Tibial artery (tissue), 4 donors: ENCODE measurements around the gene OMP.

Experiments
- DNase-seq, 2 donors: peaks; one replicate each; pipeline ENCODE4 v3.0.0-alpha.2; 2019
- H3K27ac ChIP-seq, 2 donors: fragments of 200-600 bp; sonication (generic) in 1 of 2; 1 replicate in 1 of 2; 2 replicates in 1 of 2; pipeline ENCODE4 v1.5.1; 2018 to 2019; ENCODE audit warnings: mild to moderate bottlenecking in 1 of 2
- H3K27me3 ChIP-seq, 2 donors: fragments of 200-600 bp; sonication (generic) in 1 of 2; one replicate each; pipeline versions ENCODE4 v1.5.1 to v1.6.0; 2016 to 2019
- H3K36me3 ChIP-seq, 3 donors: fragments of 200-600 bp; sonication (generic) in 2 of 3; one replicate each; pipeline ENCODE4 v1.5.1; 2016 to 2019; ENCODE audit warnings: mild to moderate bottlenecking in 2 of 3
- H3K4me1 ChIP-seq, 4 donors: fragments of 200-600 bp; sonication (generic) in 2 of 4; 1 replicate in 3 of 4; 2 replicates in 1 of 4; pipeline ENCODE4 v1.5.1; 2016 to 2019
- H3K4me3 ChIP-seq, 2 donors: fragments of 200-600 bp; sonication (generic) in 1 of 2; 1 replicate in 1 of 2; 2 replicates in 1 of 2; pipeline ENCODE4 v1.5.1; 2018 to 2019; ENCODE audit warnings: mild to moderate bottlenecking in 2 of 2
- H3K9me3 ChIP-seq, 3 donors: fragments of 200-600 bp; sonication (generic) in 1 of 3; one replicate each; pipeline ENCODE4 v1.5.1; 2016 to 2019
- CTCF ChIP-seq, 2 experiments: fragments of 200-600 bp in 1 of 2; fragments of 450-650 bp in 1 of 2; IDR thresholded peaks; one replicate each; pipeline ENCODE4 v1.5.1; 2017 to 2019; ENCODE audit warnings: antibody characterized with exemption in 2 of 2, mild to moderate bottlenecking in 1 of 2, moderate library complexity in 1 of 2
- intact Hi-C: fragments of 100-400 bp; cut with DNase I; formaldehyde crosslinking; loops from one replicate; pipeline ENCODE4 v1.15.0; 2023; ENCODE audit warnings: low total_unique reads

The OMP gene

GRCh38 chr11:77124041-77124440 lies 21.4 kb downstream of the OMP start:
- peaks cover 0 to 51% (median 29%) of the 10 kb centered on the region in 3 donors for H3K36me3 ChIP-seq
- H3K9me3 ChIP-seq = no peaks in the 10 kb centered on the region
- no peak overlapping the region for H3K4me3 ChIP-seq
- intact Hi-C loops = no loop called here
- TF ChIP-seq CTCF (IDR thresholded peaks at IDR 0.05) = no peak
- H3K4me1 ChIP-seq = peaks cover 0 to 22% (median 18%) of the 10 kb centered on the region in 4 donors
- DNase-seq = no peak
- H3K27ac ChIP-seq = no peak overlapping the region
- H3K27me3 ChIP-seq = no peaks in the 10 kb centered on the region

- intact Hi-C loops = no loop called here
- TF ChIP-seq CTCF (IDR thresholded peaks at IDR 0.05) = no peak
- peaks cover 0 to 47% (median 27%) of the 10 kb centered on the region in 3 donors for H3K36me3 ChIP-seq
Observed at GRCh38 chr11:77124488-77124887, 21.8 kb downstream of the OMP start.

GRCh38 chr11:77125191-77125590 lies 22.6 kb downstream of the OMP start:
- DNase-seq = no peak
- intact Hi-C loops = loop anchor here (5.0 kb wide), 1 partner anchor 422 kb away; no protein-coding TSS in a partner anchor
- no peaks in the 10 kb centered on the region for H3K27me3 ChIP-seq

More at GRCh38 chr11:77124488-77124887, 21.8 kb downstream of the OMP start:
- no peak for DNase-seq
- H3K27ac ChIP-seq = no peak overlapping the region
- H3K4me3 ChIP-seq = no peak overlapping the region
- H3K4me1 ChIP-seq = peaks cover 0 to 22% (median 18%) of the 10 kb centered on the region in 4 donors
- H3K9me3 ChIP-seq = no peaks in the 10 kb centered on the region
- H3K27me3 ChIP-seq = no peaks in the 10 kb centered on the region

GRCh38 chr11:77125695-77126094 lies 23.1 kb downstream of the OMP start:
- Histone ChIP-seq H3K9me3 (no peaks in the 10 kb centered on the region), H3K36me3 (peaks cover 0 to 34% (median 24%) of the 10 kb centered on the region in 3 donors), H3K4me1 (peaks cover 0 to 32% (median 23%) of the 10 kb centered on the region in 4 donors), H3K27ac (no peak overlapping the region), H3K27me3 (no peaks in the 10 kb centered on the region), H3K4me3 (no peak overlapping the region)
- TF ChIP-seq CTCF (IDR thresholded peaks at IDR 0.05) = no peak
- DNase-seq = no peak
- intact Hi-C loops = loop anchor here (2.0 to 5.0 kb wide), 2 partner anchors 63 to 422 kb away; no protein-coding TSS in a partner anchor

More at GRCh38 chr11:77125191-77125590, 22.6 kb downstream of the OMP start:
- H3K4me1 ChIP-seq = peaks cover 0 to 27% (median 19%) of the 10 kb centered on the region in 4 donors
- H3K9me3 ChIP-seq = no peaks in the 10 kb centered on the region
- no peak for TF ChIP-seq CTCF (IDR thresholded peaks at IDR 0.05)
- H3K36me3 ChIP-seq = peaks cover 0 to 39% (median 27%) of the 10 kb centered on the region in 3 donors
- no peak overlapping the region for H3K27ac ChIP-seq
- H3K4me3 ChIP-seq = no peak overlapping the region

- no peak overlapping the region for H3K27ac ChIP-seq
- H3K4me3 ChIP-seq = no peak overlapping the region
- H3K27me3 ChIP-seq = no peaks in the 10 kb centered on the region
- H3K9me3 ChIP-seq = no peaks in the 10 kb centered on the region
- DNase-seq = no peak
- H3K36me3 ChIP-seq = peaks cover 0 to 29% (median 18%) of the 10 kb centered on the region in 3 donors
- no peak for TF ChIP-seq CTCF (IDR thresholded peaks at IDR 0.05)
- peaks cover 0 to 38% (median 29%) of the 10 kb centered on the region in 4 donors for H3K4me1 ChIP-seq
- intact Hi-C loops = loop anchor here (2.0 to 5.0 kb wide), 2 partner anchors 63 to 421 kb away; no protein-coding TSS in a partner anchor
Observed at GRCh38 chr11:77126156-77126775, 23.6 kb downstream of the OMP start.
